C1 segment of cervical spinal cord (tissue), 14 donors: ENCODE results near the gene STK24.
"Not testable (repeated sequence)": the region's sequence is repeated elsewhere in the genome, so short reads cannot be mapped to it uniquely, and the experiment has no call there.

Experiments
- DNase-seq, 14 donors: peaks; one replicate each; lab custom pipeline; 2025; lab: John Stamatoyannopoulos, UW

The STK24 gene

GRCh38 chr13:98438246-98439125, 138.4 kb downstream of the STK24 start:
- DNase-seq: no peak

GRCh38 chr13:98436233-98436910, 140.5 kb downstream of the STK24 start:
- DNase-seq: peak in 1 of 14 donors; percentile 61

- peak in 1 of 14 donors; percentile 10 for DNase-seq
Measured at GRCh38 chr13:98435376-98435775, 141.5 kb downstream of the STK24 start.

GRCh38 chr13:98434060-98434459, 142.8 kb downstream of the STK24 start:
- DNase-seq: no peak

- DNase-seq: no peak
Measured at GRCh38 chr13:98433654-98434053, 143.3 kb downstream of the STK24 start.

- no peak for DNase-seq
Measured at GRCh38 chr13:98432638-98433037, 144.3 kb downstream of the STK24 start.

GRCh38 chr13:98429977-98430736, 146.8 kb downstream of the STK24 start:
- DNase-seq: no peak

- no peak for DNase-seq
Measured at GRCh38 chr13:98429531-98429930, 147.4 kb downstream of the STK24 start.

- no peak for DNase-seq
Measured at GRCh38 chr13:98429081-98429480, 147.8 kb downstream of the STK24 start.

- DNase-seq: no peak
Measured at GRCh38 chr13:98428256-98428966, 148.5 kb downstream of the STK24 start.

- DNase-seq: peak in 1 of 14 donors; percentile 74
Measured at GRCh38 chr13:98427331-98427995, 149.4 kb downstream of the STK24 start.

- no peak for DNase-seq
Measured at GRCh38 chr13:98423417-98423816, 153.5 kb downstream of the STK24 start.

GRCh38 chr13:98422046-98422445, 154.9 kb downstream of the STK24 start:
- DNase-seq: no peak

GRCh38 chr13:98420554-98421175, 156.2 kb downstream of the STK24 start:
- DNase-seq: no peak

GRCh38 chr13:98419786-98420553, 156.9 kb downstream of the STK24 start:
- no peak for DNase-seq

- no peak for DNase-seq
Measured at GRCh38 chr13:98416408-98416807, 160.5 kb downstream of the STK24 start.

- no peak for DNase-seq
Measured at GRCh38 chr13:98415326-98416070, 161.4 kb downstream of the STK24 start.

- DNase-seq: no peak
Measured at GRCh38 chr13:98413796-98414195, 163.1 kb downstream of the STK24 start.

- not testable (repeated sequence) for DNase-seq
Measured at GRCh38 chr13:98413278-98413677, 163.6 kb downstream of the STK24 start.
